A549 (cell line): Measurements from ENCODE around the gene HTRA1. TPM values are rescaled to one million over a fixed set of nuclear protein-coding genes. Genes with fewer than 3 reads are reported as not detected.

Experiments used
- ATAC-seq, 2 experiments: fragments of 200-7000 bp in 1 of 2; fragments of >200 bp in 1 of 2; cut with Nextera tagmentation in 1 of 2; cut with Tn5 transposase in 1 of 2; 3 replicates each; pipeline versions ENCODE4 v1.8.0 to v1.9.1; 2018 to 2020; ENCODE audit warnings: mild to moderate bottlenecking in 1 of 2, moderate library complexity in 1 of 2
- CTCF ChIA-PET: fragments of 300-600 bp; sonication (Branson Sonifier 250); formaldehyde crosslinking; extraction: SDS; loops from one replicate; lab custom pipeline; 2021; ENCODE audit warnings: antibody characterized with exemption, inconsistent platforms; lab: Yijun Ruan, JAX
- POLR2A ChIA-PET: fragments of 350-600 bp; formaldehyde crosslinking; extraction: SDS; loops from one replicate; lab custom pipeline; 2021; ENCODE audit warnings: antibody characterized with exemption, inconsistent platforms; lab: Yijun Ruan, JAX
- DNase-seq, 2 experiments: peaks; one replicate each; pipeline versions ENCODE4 v3.0.0 to v3.0.0-alpha.2; 2011 to 2016; ENCODE audit warnings: low read depth in 1 of 2, low spot score in 1 of 2
- FAIRE-seq: peaks from 2 replicates; lab custom pipeline; 2011; peaks lifted over from hg19 to GRCh38; lab: Jason Lieb, UNC
- H3K27ac ChIP-seq, 2 experiments: fragments of >200 bp; sonication (Bioruptor Twin); formaldehyde crosslinking; 3 replicates each; pipeline ENCODE4 v1.5.1; 2016 to 2017
- H3K4me1 ChIP-seq: fragments of >200 bp; sonication (Bioruptor Twin); formaldehyde crosslinking; 3 replicates; pipeline ENCODE4 v1.6.1; 2016
- H3K4me2 ChIP-seq: fragments of >200 bp; sonication (Bioruptor Twin); formaldehyde crosslinking; 3 replicates; pipeline ENCODE4 v1.6.1; 2016
- H3K4me3 ChIP-seq: fragments of >200 bp; sonication (Bioruptor Twin); formaldehyde crosslinking; 3 replicates; pipeline ENCODE4 v1.5.1; 2016
- H3K9me3 ChIP-seq: fragments of >200 bp; sonication (Bioruptor Twin); formaldehyde crosslinking; 3 replicates; pipeline ENCODE4 v1.6.1; 2016
- BHLHE40 ChIP-seq: IDR thresholded peaks from 2 replicates; pipeline ENCODE4 v1.6.1; 2012; ENCODE audit warnings: low read depth, low read length, inconsistent platforms
- CBX8 ChIP-seq: fragments of 200-600 bp; sonication (generic); IDR thresholded peaks from 2 replicates; pipeline ENCODE4 v1.6.1; 2016
- CEBPB ChIP-seq, 2 experiments: fragments of >200 bp in 1 of 2; sonication (Bioruptor Twin) in 1 of 2; formaldehyde crosslinking in 1 of 2; IDR thresholded peaks; 2 replicates each; pipeline ENCODE4 v1.6.1; 2012 to 2016
- CHD2 ChIP-seq: fragments of 150-350 bp; IDR thresholded peaks from 2 replicates; pipeline ENCODE4 v1.6.1; 2014; ENCODE audit warnings: low read length; ENCODE audit not compliant: partially characterized antibody
- ESRRA ChIP-seq: fragments of 150-350 bp; IDR thresholded peaks from 2 replicates; pipeline ENCODE4 v1.6.1; 2014; ENCODE audit warnings: mild to moderate bottlenecking, low read length, borderline replicate concordance
- HEYL ChIP-seq: fragments of 250-450 bp; sonication (Bioruptor Pico); IDR thresholded peaks from 2 replicates; pipeline ENCODE4 v1.8.0; 2021; ENCODE audit warnings: mild to moderate bottlenecking, moderate library complexity
- HOXB5 ChIP-seq: fragments of 250-450 bp; sonication (Bioruptor Pico); IDR thresholded peaks from 2 replicates; pipeline ENCODE4 v1.5.0; 2020; ENCODE audit warnings: mild to moderate bottlenecking, moderate library complexity
- JUNB ChIP-seq: fragments of >200 bp; sonication (Bioruptor Twin); formaldehyde crosslinking; IDR thresholded peaks from 2 replicates; pipeline ENCODE4 v1.6.1; 2016
- KDM1A ChIP-seq: fragments of 200-600 bp; sonication (generic); IDR thresholded peaks from 2 replicates; pipeline ENCODE4 v1.6.1; 2016; ENCODE audit warnings: low read depth, mild to moderate bottlenecking
- NPAS2 ChIP-seq: fragments of 250-450 bp; sonication (Bioruptor Pico); IDR thresholded peaks from 2 replicates; pipeline ENCODE4 v1.8.0; 2022; ENCODE audit warnings: mild to moderate bottlenecking, moderate library complexity, borderline replicate concordance
- NR3C1 ChIP-seq: fragments of >200 bp; sonication (Bioruptor Twin); formaldehyde crosslinking; IDR thresholded peaks from 3 replicates; pipeline ENCODE4 v1.6.1; 2017
- POLR2AphosphoS2 ChIP-seq: conservative IDR thresholded peaks from 2 replicates; pipeline ENCODE4 v1.6.1; 2012; ENCODE audit warnings: low read length, improper control_type of control experiment, inconsistent platforms
- RNF2 ChIP-seq: fragments of 200-600 bp; sonication (generic); IDR thresholded peaks from 2 replicates; pipeline ENCODE4 v1.6.1; 2016; ENCODE audit warnings: low read depth, mild to moderate bottlenecking, antibody characterized with exemption, moderate library complexity, borderline replicate concordance
- ZC3H11A ChIP-seq: fragments of 450-650 bp; IDR thresholded peaks from 2 replicates; pipeline ENCODE4 v1.6.1; 2014; ENCODE audit warnings: antibody characterized with exemption, mild to moderate bottlenecking
- ZFP36 ChIP-seq: fragments of 450-650 bp; IDR thresholded peaks from 2 replicates; pipeline ENCODE4 v1.6.1; 2014; ENCODE audit warnings: borderline replicate concordance; ENCODE audit not compliant: partially characterized antibody
- ZNF302 ChIP-seq: fragments of 250-450 bp; sonication (Bioruptor Pico); IDR thresholded peaks from 2 replicates; pipeline ENCODE4 v1.9.0; 2021; ENCODE audit warnings: inconsistent platforms, mild to moderate bottlenecking, moderate library complexity
- WGBS: methylation state at CpG from one replicate; pipeline ENCODE4 v1.1.6; 2017; ENCODE audit errors: missing lambda C conversion rate; 5-methylcytosine and 5-hydroxymethylcytosine counted together
- polyA plus RNA-seq, 4 experiments: library from polyadenylated mRNA; depleted of rRNA in 3 of 4; stranded (reverse); fragments of >200 nt; fragmentation: RNase III in 1 of 4; extraction: RNeasy Plus Mini Kit Qiagen cat#74134 plus additional on column Dnase treatment in 1 of 4; gene quantifications; 2 replicates in 3 of 4; 3 replicates in 1 of 4; pipeline ENCODE4 v1.2.3, GENCODE V29; 2011 to 2017
- TF ChIP-seq, protein P1 (sequence below): fragments of >200 bp; sonication (Bioruptor Twin); formaldehyde crosslinking; IDR thresholded peaks from 3 replicates; pipeline ENCODE4 v1.5.1; 2016
- TF ChIP-seq, protein P2 (sequence below): IDR thresholded peaks from 2 replicates; pipeline ENCODE4 v1.6.1; 2012
- TF ChIP-seq, protein P3 (sequence below): fragments of 450-650 bp; IDR thresholded peaks from 2 replicates; pipeline ENCODE4 v1.6.1; 2014; ENCODE audit warnings: antibody characterized with exemption
- TF ChIP-seq, protein P4 (sequence below): fragments of 250-450 bp; sonication (Bioruptor Pico); IDR thresholded peaks from 2 replicates; pipeline ENCODE4 v1.5.0; 2021; ENCODE audit warnings: mild to moderate bottlenecking, moderate library complexity, borderline replicate concordance

Gene HTRA1
- polyA plus RNA-seq, 2 of the 4 experiments (the other 2 are of a cell fraction) = 50.7 to 65.6 TPM

DNA sequence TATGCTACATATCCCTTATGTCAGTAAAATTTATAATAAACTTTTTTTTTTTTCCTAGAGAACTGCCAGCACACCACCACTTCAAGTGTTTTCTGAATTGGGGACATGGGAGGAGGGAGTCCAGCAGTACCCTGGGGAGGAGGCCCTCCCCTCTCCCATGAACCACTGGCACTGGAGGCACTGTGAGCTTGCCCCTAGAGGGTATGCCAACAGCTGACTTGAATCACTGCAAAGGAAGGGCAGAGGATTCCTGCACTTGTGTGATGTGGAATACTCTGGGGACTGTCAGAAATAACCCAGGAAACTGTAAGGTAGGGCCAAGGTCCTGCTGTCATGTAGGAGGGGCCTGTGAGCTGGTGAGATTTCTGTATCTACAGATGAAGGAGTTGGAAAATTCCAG lies 15.4 kb upstream of the HTRA1 start:
- Histone ChIP-seq H3K4me3 (no peak overlapping the region), H3K4me1 (peaks cover 20% of the 10 kb centered on the region), H3K4me2 (no peak overlapping the region), H3K9me3 (no peaks in the 10 kb centered on the region), H3K27ac (no peak overlapping the region)
- POLR2A ChIA-PET = no interaction called here
- TF ChIP-seq, protein P1, sequence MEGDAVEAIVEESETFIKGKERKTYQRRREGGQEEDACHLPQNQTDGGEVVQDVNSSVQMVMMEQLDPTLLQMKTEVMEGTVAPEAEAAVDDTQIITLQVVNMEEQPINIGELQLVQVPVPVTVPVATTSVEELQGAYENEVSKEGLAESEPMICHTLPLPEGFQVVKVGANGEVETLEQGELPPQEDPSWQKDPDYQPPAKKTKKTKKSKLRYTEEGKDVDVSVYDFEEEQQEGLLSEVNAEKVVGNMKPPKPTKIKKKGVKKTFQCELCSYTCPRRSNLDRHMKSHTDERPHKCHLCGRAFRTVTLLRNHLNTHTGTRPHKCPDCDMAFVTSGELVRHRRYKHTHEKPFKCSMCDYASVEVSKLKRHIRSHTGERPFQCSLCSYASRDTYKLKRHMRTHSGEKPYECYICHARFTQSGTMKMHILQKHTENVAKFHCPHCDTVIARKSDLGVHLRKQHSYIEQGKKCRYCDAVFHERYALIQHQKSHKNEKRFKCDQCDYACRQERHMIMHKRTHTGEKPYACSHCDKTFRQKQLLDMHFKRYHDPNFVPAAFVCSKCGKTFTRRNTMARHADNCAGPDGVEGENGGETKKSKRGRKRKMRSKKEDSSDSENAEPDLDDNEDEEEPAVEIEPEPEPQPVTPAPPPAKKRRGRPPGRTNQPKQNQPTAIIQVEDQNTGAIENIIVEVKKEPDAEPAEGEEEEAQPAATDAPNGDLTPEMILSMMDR = no peak
- no peak for TF ChIP-seq NPAS2 (CRISPR knock-in tag)
- FAIRE-seq = no peak
- CTCF ChIA-PET = interaction anchor here (1.7 to 1.9 kb wide), 2 partner anchors 10 to 147 kb away, joined by 5 read pairs; no protein-coding TSS in a partner anchor
- ATAC-seq = no peak; a peak in 1 of 6 replicates
- no peak for DNase-seq

DNA sequence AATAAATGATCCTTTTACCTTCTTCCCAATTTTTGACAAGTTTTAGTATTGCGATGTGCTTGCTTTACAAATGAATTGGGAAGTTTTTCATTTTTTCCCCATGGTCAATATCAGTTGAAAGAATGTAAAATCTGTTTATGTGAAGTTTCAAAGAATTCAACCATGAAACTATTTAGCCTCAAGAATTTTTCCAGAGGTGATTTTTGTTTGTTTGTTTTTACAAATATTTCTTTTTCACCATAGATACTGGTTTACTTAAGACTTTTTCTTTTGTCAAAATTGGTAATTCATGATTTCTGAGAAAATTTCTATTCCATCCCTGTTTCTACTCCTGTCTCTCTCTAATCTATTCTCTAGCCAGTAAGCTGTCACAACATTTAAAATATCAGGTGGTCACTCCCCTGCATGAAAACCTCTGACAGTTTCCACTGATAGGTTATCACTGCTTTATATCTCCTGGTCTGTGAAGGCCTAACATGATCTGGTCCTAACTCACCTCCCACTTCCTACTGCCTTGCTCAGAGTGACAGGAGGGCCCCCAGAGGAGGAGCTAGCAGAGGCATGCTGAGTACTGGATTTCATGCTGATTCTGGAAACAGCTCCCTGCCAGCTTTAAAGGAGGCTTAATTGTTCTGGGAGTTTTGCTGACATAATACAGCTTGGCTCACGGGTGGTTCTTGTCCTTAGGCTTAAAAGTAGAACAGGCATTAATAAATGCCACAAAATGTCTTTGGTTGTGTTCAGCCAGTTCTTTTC lies 14.5 kb upstream of the HTRA1 start:
- 78% methylated on average over 2 of the region's 2 CpGs for WGBS
- Histone ChIP-seq H3K4me1 (peaks cover 20% of the 10 kb centered on the region), H3K9me3 (no peaks in the 10 kb centered on the region), H3K4me3 (no peak overlapping the region), H3K4me2 (no peak overlapping the region), H3K27ac (no peak overlapping the region)
- FAIRE-seq (no peak), DNase-seq (peak; percentile 28 to 34), ATAC-seq (peak; percentile 80 to 88; a peak in 5 of 6 replicates)
- CTCF ChIA-PET = interaction anchor here (1.7 kb wide), 1 partner anchor 148 kb away, joined by 5 read pairs; no protein-coding TSS in a partner anchor
- no peak for TF ChIP-seq RNF2
- TF ChIP-seq ZNF302 (CRISPR knock-in tag) = no peak
- no peak for TF ChIP-seq CBX8
- TF ChIP-seq HOXB5 (CRISPR knock-in tag) = no peak
- no peak for TF ChIP-seq KDM1A
- TF ChIP-seq ZC3H11A = no peak
- TF ChIP-seq, protein P2, sequence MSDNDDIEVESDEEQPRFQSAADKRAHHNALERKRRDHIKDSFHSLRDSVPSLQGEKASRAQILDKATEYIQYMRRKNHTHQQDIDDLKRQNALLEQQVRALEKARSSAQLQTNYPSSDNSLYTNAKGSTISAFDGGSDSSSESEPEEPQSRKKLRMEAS = no peak
- TF ChIP-seq JUNB = no peak
- TF ChIP-seq HEYL (CRISPR knock-in tag) = no peak
- TF ChIP-seq, protein P3, sequence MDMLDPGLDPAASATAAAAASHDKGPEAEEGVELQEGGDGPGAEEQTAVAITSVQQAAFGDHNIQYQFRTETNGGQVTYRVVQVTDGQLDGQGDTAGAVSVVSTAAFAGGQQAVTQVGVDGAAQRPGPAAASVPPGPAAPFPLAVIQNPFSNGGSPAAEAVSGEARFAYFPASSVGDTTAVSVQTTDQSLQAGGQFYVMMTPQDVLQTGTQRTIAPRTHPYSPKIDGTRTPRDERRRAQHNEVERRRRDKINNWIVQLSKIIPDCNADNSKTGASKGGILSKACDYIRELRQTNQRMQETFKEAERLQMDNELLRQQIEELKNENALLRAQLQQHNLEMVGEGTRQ = no peak
- no peak for TF ChIP-seq CHD2
- no peak for TF ChIP-seq BHLHE40
- TF ChIP-seq NR3C1 = no peak
- POLR2A ChIA-PET = no interaction called here

DNA sequence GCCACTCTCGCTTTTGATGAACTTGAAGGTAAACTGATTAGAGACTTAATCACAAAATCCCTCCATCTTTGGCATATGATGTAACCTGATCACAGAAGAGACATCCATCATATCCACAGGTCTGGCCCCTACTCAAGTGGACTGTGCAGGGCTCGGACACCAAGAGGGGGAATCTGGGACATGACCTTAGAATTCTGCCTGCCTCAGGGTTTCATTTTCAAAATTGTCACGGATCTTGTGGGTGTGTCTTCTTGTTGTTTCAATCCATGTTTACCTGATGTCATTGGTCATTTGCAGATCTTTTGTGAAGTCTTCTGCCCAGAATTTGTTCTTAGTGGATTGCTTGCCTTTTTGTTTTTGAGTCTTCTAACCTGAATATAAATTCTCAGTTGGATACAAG lies 12.8 kb upstream of the HTRA1 start:
- peaks cover 11% of the 10 kb centered on the region for H3K4me1 ChIP-seq
- WGBS = 88% methylated on average over 3 of the region's 3 CpGs
- no peak for TF ChIP-seq POLR2AphosphoS2
- TF ChIP-seq, protein P4, sequence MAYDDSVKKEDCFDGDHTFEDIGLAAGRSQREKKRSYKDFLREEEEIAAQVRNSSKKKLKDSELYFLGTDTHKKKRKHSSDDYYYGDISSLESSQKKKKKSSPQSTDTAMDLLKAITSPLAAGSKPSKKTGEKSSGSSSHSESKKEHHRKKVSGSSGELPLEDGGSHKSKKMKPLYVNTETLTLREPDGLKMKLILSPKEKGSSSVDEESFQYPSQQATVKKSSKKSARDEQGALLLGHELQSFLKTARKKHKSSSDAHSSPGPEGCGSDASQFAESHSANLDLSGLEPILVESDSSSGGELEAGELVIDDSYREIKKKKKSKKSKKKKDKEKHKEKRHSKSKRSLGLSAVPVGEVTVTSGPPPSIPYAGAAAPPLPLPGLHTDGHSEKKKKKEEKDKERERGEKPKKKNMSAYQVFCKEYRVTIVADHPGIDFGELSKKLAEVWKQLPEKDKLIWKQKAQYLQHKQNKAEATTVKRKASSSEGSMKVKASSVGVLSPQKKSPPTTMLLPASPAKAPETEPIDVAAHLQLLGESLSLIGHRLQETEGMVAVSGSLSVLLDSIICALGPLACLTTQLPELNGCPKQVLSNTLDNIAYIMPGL = no peak
- no peak for TF ChIP-seq ZFP36
- no peak for TF ChIP-seq ESRRA
- TF ChIP-seq CEBPB (IDR thresholded peaks at IDR 0.05) = no peak
- TF ChIP-seq, all 56 proteins: peak for 0
- ChIA-PET CTCF (interaction anchor here (0.9 to 1.1 kb wide), 2 partner anchors 14 to 150 kb away, joined by 3 to 4 read pairs; no protein-coding TSS in a partner anchor), POLR2A (interaction anchor here (0.9 kb wide), 1 partner anchor 117 kb away, joined by 3 read pairs; no protein-coding TSS in a partner anchor)
- FAIRE-seq = no peak
- Histone ChIP-seq H3K9me3 (no peaks in the 10 kb centered on the region), H3K27ac (no peak overlapping the region), H3K4me2 (no peak overlapping the region), H3K4me3 (no peak overlapping the region)
- no peak for DNase-seq
- no peak for ATAC-seq
